Mesothelial cell of epicardium (in vitro differentiated cells): ENCODE data around the gene UBR7. TPM values are rescaled to one million over a fixed set of nuclear protein-coding genes. Genes with fewer than 3 reads are reported as not detected.
"Not testable (repeated sequence)": the region's sequence is repeated elsewhere in the genome, so short reads cannot be mapped to it uniquely, and the experiment has no call there.

Experiments
- DNase-seq, 2 experiments: peaks; one replicate each; pipeline ENCODE4 v3.0.0; 2021; ENCODE audit warnings: low spot score in 2 of 2; ENCODE audit not compliant: unreplicated experiment in 2 of 2
- H3K27ac Mint-ChIP-seq: 2 replicates; pipeline ENCODE4 v1.8.0; 2021; ENCODE audit warnings: mixed read lengths
- H3K27me3 Mint-ChIP-seq: 2 replicates; pipeline ENCODE4 v1.8.0; 2021; ENCODE audit warnings: low read depth, mixed read lengths
- H3K36me3 Mint-ChIP-seq: 2 replicates; pipeline ENCODE4 v1.8.0; 2021; ENCODE audit warnings: mixed read lengths
- H3K4me1 Mint-ChIP-seq: 2 replicates; pipeline ENCODE4 v1.8.0; 2021; ENCODE audit warnings: mixed read lengths
- H3K4me3 Mint-ChIP-seq: 2 replicates; pipeline ENCODE4 v1.8.0; 2021; ENCODE audit warnings: mild to moderate bottlenecking, moderate library complexity, mixed read lengths
- H3K9me3 Mint-ChIP-seq: 2 replicates; pipeline ENCODE4 v1.8.0; 2021; ENCODE audit warnings: mixed read lengths
- CTCF ChIP-seq: fragments of 200-600 bp; sonication (generic); IDR thresholded peaks from one replicate; pipeline ENCODE4 v1.5.0; 2021; ENCODE audit warnings: antibody characterized with exemption; ENCODE audit not compliant: unreplicated experiment
- total RNA-seq: library from RNA; stranded (reverse); gene quantifications from 3 replicates; pipeline ENCODE4 v1.2.1, GENCODE V29; 2021

Gene UBR7
- total RNA-seq, 1 donor from 2014 or later = 13.1 TPM

- Mint-ChIP-seq H3K9me3 (no peaks in the 10 kb centered on the region), H3K27me3 (peaks cover 3% of the 10 kb centered on the region), H3K27ac (no peak overlapping the region), H3K4me1 (no peaks in the 10 kb centered on the region), H3K36me3 (peaks cover 17% of the 10 kb centered on the region), H3K4me3 (no peak overlapping the region)
- no peak for DNase-seq
- no peak for TF ChIP-seq CTCF
Observed at GRCh38 chr14:93231129-93231979, 24.3 kb downstream of the UBR7 start.

- no peak for DNase-seq
- Mint-ChIP-seq H3K36me3 (peaks cover 13% of the 10 kb centered on the region), H3K4me3 (no peak overlapping the region), H3K4me1 (no peaks in the 10 kb centered on the region), H3K9me3 (no peaks in the 10 kb centered on the region), H3K27me3 (peaks cover 3% of the 10 kb centered on the region), H3K27ac (no peak overlapping the region)
- TF ChIP-seq CTCF = no peak
Observed at GRCh38 chr14:93232159-93232558, 25.1 kb downstream of the UBR7 start.

GRCh38 chr14:93233078-93233477 lies 26.0 kb downstream of the UBR7 start:
- not testable (repeated sequence) for H3K27me3 Mint-ChIP-seq, H3K4me1 Mint-ChIP-seq, H3K27ac Mint-ChIP-seq, H3K36me3 Mint-ChIP-seq, H3K9me3 Mint-ChIP-seq, DNase-seq, H3K4me3 Mint-ChIP-seq

GRCh38 chr14:93234798-93235197 lies 27.7 kb downstream of the UBR7 start:
- no peaks in the 10 kb centered on the region for H3K9me3 Mint-ChIP-seq
- H3K27me3 Mint-ChIP-seq = peaks cover 3% of the 10 kb centered on the region
- H3K27ac Mint-ChIP-seq = no peak overlapping the region
- no peak overlapping the region for H3K4me3 Mint-ChIP-seq
- no peaks in the 10 kb centered on the region for H3K4me1 Mint-ChIP-seq
- H3K36me3 Mint-ChIP-seq = no peaks in the 10 kb centered on the region
- TF ChIP-seq CTCF = no peak
- DNase-seq = no peak

GRCh38 chr14:93239869-93240677 lies 33.0 kb downstream of the UBR7 start:
- no peaks in the 10 kb centered on the region for H3K27me3 Mint-ChIP-seq
- peaks cover 18% of the 10 kb centered on the region for H3K36me3 Mint-ChIP-seq
- no peaks in the 10 kb centered on the region for H3K9me3 Mint-ChIP-seq
- no peak overlapping the region for H3K4me3 Mint-ChIP-seq
- H3K27ac Mint-ChIP-seq = no peak overlapping the region
- H3K4me1 Mint-ChIP-seq = no peaks in the 10 kb centered on the region
- no peak for TF ChIP-seq CTCF
- no peak for DNase-seq

- no peak for TF ChIP-seq CTCF
- Mint-ChIP-seq H3K4me3 (no peak overlapping the region), H3K4me1 (no peaks in the 10 kb centered on the region), H3K27ac (no peak overlapping the region), H3K9me3 (no peaks in the 10 kb centered on the region), H3K27me3 (no peaks in the 10 kb centered on the region), H3K36me3 (peaks cover 24% of the 10 kb centered on the region)
- DNase-seq = no peak
Observed at GRCh38 chr14:93240678-93241000, 33.6 kb downstream of the UBR7 start.
